Effector memory CD4-positive, alpha-beta T cell (primary cell): ENCODE results near the gene CELSR1.

ENCODE experiments used
- DNase-seq, 3 donors: peaks; one replicate each; pipeline ENCODE4 v3.0.0-alpha.2; 2020
- H3K27ac ChIP-seq: 2 replicates; pipeline ENCODE4 v1.7.0; 2013; ENCODE audit warnings: mild to moderate bottlenecking, low read length, moderate library complexity; ENCODE audit not compliant: insufficient read depth, poor library complexity, severe bottlenecking
- H3K27me3 ChIP-seq: replicated peaks from 2 replicates; pipeline ENCODE4 v1.7.0; 2013; ENCODE audit warnings: mild to moderate bottlenecking, low read length; ENCODE audit not compliant: insufficient read depth, control insufficient read depth, poor library complexity, severe bottlenecking
- H3K36me3 ChIP-seq: 2 replicates; pipeline ENCODE4 v1.7.0; 2013; ENCODE audit warnings: mild to moderate bottlenecking, low read length, moderate library complexity; ENCODE audit not compliant: control insufficient read depth, insufficient read depth
- H3K4me1 ChIP-seq: 2 replicates; pipeline ENCODE4 v1.7.0; 2013; ENCODE audit warnings: low read length, mild to moderate bottlenecking; ENCODE audit not compliant: control insufficient read depth, insufficient read depth, poor library complexity, severe bottlenecking
- H3K4me3 ChIP-seq: 2 replicates; pipeline ENCODE4 v1.7.0; 2013; ENCODE audit warnings: low read length, low read depth, mild to moderate bottlenecking; ENCODE audit not compliant: insufficient read depth, poor library complexity, severe bottlenecking
- H3K9me3 ChIP-seq: 2 replicates; pipeline ENCODE4 v1.7.0; 2013; ENCODE audit warnings: mild to moderate bottlenecking, low read length, moderate library complexity; ENCODE audit not compliant: control insufficient read depth

The CELSR1 gene

DNA sequence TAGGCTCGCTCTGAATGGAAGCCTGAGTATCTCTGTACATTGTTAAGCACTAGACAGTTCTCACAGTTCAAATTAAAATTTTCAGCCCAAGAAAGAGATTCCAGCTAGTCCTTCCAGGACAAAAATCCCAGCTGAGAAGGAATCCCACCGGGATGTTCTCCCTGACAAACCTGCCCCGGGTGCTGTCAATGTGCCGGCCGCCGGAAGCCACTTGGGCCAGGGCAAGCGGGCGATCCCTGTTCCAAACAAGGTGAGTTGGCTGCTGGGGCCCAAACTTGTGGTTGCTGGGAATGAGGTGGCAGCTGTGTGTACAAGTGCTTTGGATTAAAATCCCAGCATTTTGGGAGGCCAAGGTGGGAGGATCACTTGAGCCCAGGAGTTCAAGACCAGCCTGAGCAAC, 225.4 kb downstream of the CELSR1 start:
- Histone ChIP-seq H3K36me3 (no peaks in the 10 kb centered on the region), H3K27ac (no peak overlapping the region), H3K4me3 (no peak overlapping the region)

More for the DNA sequence above, 225.4 kb downstream of the CELSR1 start:
- DNase-seq = no peak
- Histone ChIP-seq H3K27me3 (no peaks in the 10 kb centered on the region), H3K4me1 (no peaks in the 10 kb centered on the region), H3K9me3 (no peaks in the 10 kb centered on the region)
